ENCODE data around the gene SLC22A23.

- TF ChIP-seq TARDBP (IDR thresholded peaks at IDR 0.05) (no peak), FOXK2 (IDR thresholded peaks at IDR 0.05) (no peak), SUZ12 (IDR thresholded peaks at IDR 0.05) (no peak), SP1 (IDR thresholded peaks at IDR 0.05) (no peak), FOXM1 (IDR thresholded peaks at IDR 0.05; ENCODE audit: borderline replicate concordance) (no peak), FOXA1 (IDR thresholded peaks at IDR 0.05) (no peak), ARNT (IDR thresholded peaks at IDR 0.05) (no peak), CTBP1 (IDR thresholded peaks at IDR 0.05; ENCODE audit: borderline replicate concordance) (no peak), L3MBTL2 (conservative IDR thresholded peaks at IDR 0.05) (no peak), HDGF (IDR thresholded peaks at IDR 0.05; ENCODE audit: borderline replicate concordance) (no peak), ELF4 (IDR thresholded peaks at IDR 0.05) (no peak), BHLHE40 (IDR thresholded peaks at IDR 0.05; ENCODE audit: borderline replicate concordance) (no peak), NFRKB (IDR thresholded peaks at IDR 0.05) (no peak)
- TF ChIP-seq, protein P1, sequence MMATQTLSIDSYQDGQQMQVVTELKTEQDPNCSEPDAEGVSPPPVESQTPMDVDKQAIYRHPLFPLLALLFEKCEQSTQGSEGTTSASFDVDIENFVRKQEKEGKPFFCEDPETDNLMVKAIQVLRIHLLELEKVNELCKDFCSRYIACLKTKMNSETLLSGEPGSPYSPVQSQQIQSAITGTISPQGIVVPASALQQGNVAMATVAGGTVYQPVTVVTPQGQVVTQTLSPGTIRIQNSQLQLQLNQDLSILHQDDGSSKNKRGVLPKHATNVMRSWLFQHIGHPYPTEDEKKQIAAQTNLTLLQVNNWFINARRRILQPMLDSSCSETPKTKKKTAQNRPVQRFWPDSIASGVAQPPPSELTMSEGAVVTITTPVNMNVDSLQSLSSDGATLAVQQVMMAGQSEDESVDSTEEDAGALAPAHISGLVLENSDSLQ (IDR thresholded peaks at IDR 0.05): no peak
Measured at GRCh38 chr6:3244003-3244831, 212.6 kb downstream of the SLC22A23 start.

Data from HEK293T (cell line).